HepG2 (cell line): ENCODE data around the gene MSH3. TPM values are rescaled to one million over a fixed set of nuclear protein-coding genes. Genes with fewer than 3 reads are reported as not detected.

Source experiments
- ATAC-seq: fragments of 200-7000 bp; cut with Tn5 transposase; 3 replicates; pipeline ENCODE4 v1.9.1; 2020; ENCODE audit warnings: mild to moderate bottlenecking, moderate library complexity
- BruUV-seq: library from RNA; stranded (reverse); fragments of 400-500 nt; replicated peaks from 2 replicates; lab custom pipeline; 2021; lab: Mats Ljungman, UMichigan
- CTCF ChIA-PET: fragments of 300-600 bp; formaldehyde crosslinking; extraction: SDS; loops from one replicate; lab custom pipeline; 2021; ENCODE audit warnings: low total read pairs, inconsistent platforms, low intra/inter-chr PET ratio; lab: Yijun Ruan, JAX
- POLR2A ChIA-PET: fragments of 350-600 bp; sonication (Branson Sonifier 250); formaldehyde crosslinking; loops from one replicate; lab custom pipeline; 2020; ENCODE audit warnings: antibody characterized with exemption, inconsistent platforms; lab: Yijun Ruan, JAX
- DNase-seq: peaks from one replicate; pipeline ENCODE4 v3.0.0-alpha.2; 2015; ENCODE audit warnings: low spot score
- FAIRE-seq: peaks from 3 replicates; lab custom pipeline; 2011; peaks lifted over from hg19 to GRCh38; lab: Jason Lieb, UNC
- H2AFZ ChIP-seq: one replicate; pipeline ENCODE4 v1.6.1; 2011; ENCODE audit warnings: low read length, inconsistent platforms
- H3K27ac ChIP-seq: fragments of 300-600 bp; 3 replicates; pipeline ENCODE4 v1.8.0; 2011; ENCODE audit warnings: mixed run types, mild to moderate bottlenecking, mixed read lengths, low read length, inconsistent platforms; ENCODE audit not compliant: insufficient read depth; ENCODE audit errors: extremely low read length
- H3K27me3 ChIP-seq, 2 experiments: fragments of 200-600 bp in 1 of 2; 2 replicates in 1 of 2; 3 replicates in 1 of 2; pipeline versions ENCODE4 v1.6.0 to v1.8.0; 2011; ENCODE audit warnings: low read length in 2 of 2, mild to moderate bottlenecking in 2 of 2, moderate library complexity in 2 of 2, inconsistent platforms in 1 of 2; ENCODE audit not compliant: insufficient read depth in 2 of 2, control insufficient read depth in 1 of 2
- H3K36me3 ChIP-seq, 2 experiments: fragments of 200-600 bp in 1 of 2; replicated peaks in 1 of 2; 2 replicates in 1 of 2; 3 replicates in 1 of 2; pipeline versions ENCODE4 v1.5.1 to v1.8.0; 2011; ENCODE audit warnings: low read length in 2 of 2, inconsistent platforms in 1 of 2; ENCODE audit not compliant: insufficient read depth in 2 of 2, control insufficient read depth in 1 of 2
- H3K4me1 ChIP-seq: 2 replicates; pipeline ENCODE4 v1.5.1; 2012; ENCODE audit warnings: low read length, inconsistent platforms; ENCODE audit not compliant: insufficient read depth
- H3K4me2 ChIP-seq: 2 replicates; pipeline ENCODE4 v1.6.0; 2011; ENCODE audit warnings: low read depth, low read length, inconsistent platforms
- H3K4me3 ChIP-seq, 3 experiments: fragments of 200-600 bp in 1 of 3; sonication (generic), shearing (Covaris generic) in 1 of 3; replicated peaks in 1 of 3; 2 replicates each; pipeline ENCODE4 v1.5.1; 2011 to 2016; ENCODE audit warnings: low read length in 3 of 3, inconsistent platforms in 2 of 3, low read depth in 2 of 3, mild to moderate bottlenecking in 2 of 3, control low read depth in 1 of 3, mixed read lengths in 1 of 3; ENCODE audit not compliant: insufficient read depth in 1 of 3
- H3K79me2 ChIP-seq: one replicate; pipeline ENCODE4 v1.6.1; 2011; ENCODE audit warnings: low read length, inconsistent platforms; ENCODE audit not compliant: insufficient read depth
- H3K9ac ChIP-seq: 2 replicates; pipeline ENCODE4 v1.6.0; 2011; ENCODE audit warnings: mild to moderate bottlenecking, low read depth, low read length, inconsistent platforms; ENCODE audit not compliant: insufficient read depth
- H3K9me3 ChIP-seq: 2 replicates; pipeline ENCODE4 v1.5.1; 2012; ENCODE audit warnings: mild to moderate bottlenecking, low read length
- H4K20me1 ChIP-seq: 2 replicates; pipeline ENCODE4 v1.6.0; 2011; ENCODE audit warnings: inconsistent platforms, mild to moderate bottlenecking, low read length, moderate library complexity; ENCODE audit not compliant: insufficient read depth
- CEBPB ChIP-seq: IDR thresholded peaks from 2 replicates; pipeline ENCODE4 v1.6.1; 2011; ENCODE audit warnings: low read depth, low read length, improper control_type of control experiment, borderline replicate concordance
- GABPA ChIP-seq, 2 experiments: IDR thresholded peaks; 2 replicates each; pipeline ENCODE4 v1.6.1; 2011 to 2016; ENCODE audit warnings: low read depth in 2 of 2, low read length in 1 of 2, missing biosample characterization in 1 of 2, missing genetic modification characterization in 1 of 2
- IKZF4 ChIP-seq: sonication (generic); formaldehyde crosslinking; IDR thresholded peaks from 2 replicates; pipeline ENCODE4 v1.5.1; 2020; ENCODE audit warnings: borderline replicate concordance, mild to moderate bottlenecking, low read depth, missing genetic modification reagents; ENCODE audit errors: not compliant biosample characterization
- MAFF ChIP-seq: IDR thresholded peaks from 2 replicates; pipeline ENCODE4 v1.6.1; 2011; ENCODE audit warnings: low read depth, low read length, improper control_type of control experiment
- NFAT5 ChIP-seq: sonication (generic); formaldehyde crosslinking; IDR thresholded peaks from 2 replicates; pipeline ENCODE4 v1.4.0; 2020; ENCODE audit warnings: missing genetic modification reagents
- PHB2 ChIP-seq: fragments of 450-650 bp; IDR thresholded peaks from 2 replicates; pipeline ENCODE4 v1.6.1; 2018; ENCODE audit not compliant: partially characterized antibody
- RAD51 ChIP-seq: fragments of 450-650 bp; IDR thresholded peaks from 2 replicates; pipeline ENCODE4 v1.6.1; 2016; ENCODE audit warnings: borderline replicate concordance
- SIN3B ChIP-seq: fragments of 150-350 bp; IDR thresholded peaks from 2 replicates; pipeline ENCODE4 v1.6.1; 2014; ENCODE audit warnings: low read length
- SMAD9 ChIP-seq: sonication (generic); formaldehyde crosslinking; IDR thresholded peaks from 2 replicates; pipeline ENCODE4 v1.5.1; 2020; ENCODE audit warnings: mild to moderate bottlenecking, missing genetic modification reagents
- ZNF17 ChIP-seq: sonication (generic); formaldehyde crosslinking; IDR thresholded peaks from 2 replicates; pipeline ENCODE4 v1.5.0; 2020; ENCODE audit warnings: mild to moderate bottlenecking, missing genetic modification reagents
- ZNF530 ChIP-seq: sonication (generic); formaldehyde crosslinking; IDR thresholded peaks from 2 replicates; pipeline ENCODE4 v1.5.0; 2020; ENCODE audit warnings: low read depth, mild to moderate bottlenecking, missing genetic modification reagents
- ZNF883 ChIP-seq: sonication (generic); formaldehyde crosslinking; IDR thresholded peaks from 2 replicates; pipeline ENCODE4 v1.5.1; 2020; ENCODE audit warnings: mild to moderate bottlenecking, missing genetic modification reagents; ENCODE audit errors: not compliant biosample characterization
- WGBS: methylation state at CpG from one replicate; pipeline ENCODE4 v1.1.6; 2017; ENCODE audit warnings: low lambda C conversion rate; 5-methylcytosine and 5-hydroxymethylcytosine counted together
- in situ Hi-C: cut with HindIII; loops from 2 replicates; pipeline ENCODE4 v1.10.0; 2017; ENCODE audit warnings: low pct_unique_long_range_greater_than_20kb; ENCODE audit not compliant: extremely low pct_ligation_motif_present
- intact Hi-C: fragments of 100-400 bp; cut with micrococcal nuclease; formaldehyde crosslinking; loops from one replicate; pipeline ENCODE4 v1.10.0; 2022; ENCODE audit not compliant: unreplicated experiment
- polyA plus RNA-seq, 8 experiments: library from polyadenylated mRNA; depleted of rRNA in 3 of 8; stranded (reverse) in 7 of 8; unstranded in 1 of 8; fragments of >200 nt; fragmentation: Illumina TruSeq in 4 of 8; extraction: Trizol in 4 of 8; gene quantifications; 2 replicates each; pipeline versions ENCODE4 v1.2.1 to v1.2.3, GENCODE V29; 2011 to 2016; ENCODE audit warnings: low read depth in 4 of 8, missing spikeins in 1 of 8, mixed read lengths in 1 of 8; ENCODE audit not compliant: insufficient read depth in 1 of 8
- total RNA-seq, 5 experiments: library from RNA; depleted of rRNA; stranded (reverse); fragments of >200 nt; fragmentation: Illumina TruSeq; extraction: Trizol; gene quantifications; 2 replicates each; pipeline ENCODE4 v1.2.3, GENCODE V29; 2016; ENCODE audit warnings: low read depth in 1 of 5

Gene MSH3
- total and polyA plus RNA-seq, 2 of the 13 experiments (the other 11 are each of a cell fraction or from before 2014, with no cell fraction given), result 4.0 to 16.4 TPM

- in situ Hi-C loops (loop anchor here (25.0 kb wide), 1 partner anchor 480 kb away; no protein-coding TSS in a partner anchor), intact Hi-C loops (no loop called here)
- Histone ChIP-seq H3K4me3 (no peak overlapping the region), H4K20me1 (no peaks in the 10 kb centered on the region), H3K4me1 (peaks cover 8% of the 10 kb centered on the region; the same call in 1 of the 2 replicates), H3K4me2 (no peak overlapping the region), H3K79me2 (no peaks in the 10 kb centered on the region), H2AFZ (no peak overlapping the region), H3K9me3 (no peaks in the 10 kb centered on the region), H3K27ac (no peak overlapping the region), H3K27me3 (no peaks in the 10 kb centered on the region), H3K36me3 (peaks cover 4 to 15% of the 10 kb centered on the region in 2 experiments; a peak in 3 of 5 replicates), H3K9ac (no peak overlapping the region)
- BruUV-seq, result no TSS peak
- ChIA-PET CTCF (no interaction called here), POLR2A (no interaction called here)
- TF ChIP-seq ZNF883 (CRISPR knock-in tag) (no peak), CEBPB (peak; percentile 50), ZNF530 (CRISPR knock-in tag) (no peak)
- WGBS, result 94% methylated on average over 2 of the region's 2 CpGs
- DNase-seq (no peak), FAIRE-seq (peak; percentile 50), ATAC-seq (no peak)
These were observed 52.5 kb downstream of the MSH3 start for GRCh38 chr5:80706835-80707447.

- Histone ChIP-seq H3K4me1 (peaks cover 14% of the 10 kb centered on the region), H3K27me3 (no peaks in the 10 kb centered on the region), H2AFZ (no peak overlapping the region), H3K27ac (no peak overlapping the region), H3K9me3 (no peaks in the 10 kb centered on the region), H3K4me3 (no peak overlapping the region), H3K79me2 (no peaks in the 10 kb centered on the region), H3K4me2 (no peak overlapping the region), H4K20me1 (no peaks in the 10 kb centered on the region), H3K9ac (no peak overlapping the region), H3K36me3 (peaks cover 4 to 11% of the 10 kb centered on the region in 2 experiments; a peak in 3 of 5 replicates)
- POLR2A ChIA-PET, result no interaction called here
- in situ Hi-C loops, result loop anchor here (25.0 kb wide), 1 partner anchor 480 kb away; no protein-coding TSS in a partner anchor
- intact Hi-C loops, result no loop called here
- 63% methylated on average over 1 of the region's 1 CpG for WGBS
- ATAC-seq (no peak), FAIRE-seq (no peak), DNase-seq (no peak)
- CTCF ChIA-PET, result no interaction called here
- no TSS peak for BruUV-seq
- no peak for TF ChIP-seq PHB2
- no peak for TF ChIP-seq IKZF4 (CRISPR knock-in tag)
- no peak for TF ChIP-seq NFAT5
- TF ChIP-seq ZNF17 (CRISPR knock-in tag), result no peak
- TF ChIP-seq GABPA (IDR thresholded peaks at IDR 0.05; ENCODE audit: low read depth, low read length), result no peak
- no peak for TF ChIP-seq GABPA (CRISPR knock-in tag; IDR thresholded peaks at IDR 0.05; ENCODE audit: low read depth)
- TF ChIP-seq RAD51, result no peak
- TF ChIP-seq SMAD9 (CRISPR knock-in tag), result no peak
- no peak for TF ChIP-seq MAFF
- no peak for TF ChIP-seq SIN3B
These were observed 53.2 kb downstream of the MSH3 start for GRCh38 chr5:80707645-80708044.
